GM12878 (cell line): ENCODE data around the gene MEAK7. TPM values are rescaled to one million over a fixed set of nuclear protein-coding genes. Genes with fewer than 3 reads are reported as not detected.

Experiments
- ATAC-seq: fragments of 200-7000 bp; cut with Tn5 transposase; 3 replicates; pipeline ENCODE4 v1.9.1; 2020; ENCODE audit warnings: mild to moderate bottlenecking, moderate library complexity
- BruUV-seq: library from RNA; stranded (reverse); fragments of 400-500 nt; replicated peaks from 2 replicates; lab custom pipeline; 2021; lab: Mats Ljungman, UMichigan
- CTCF ChIA-PET: fragments of 300-600 bp; sonication (Branson Sonifier 250); formaldehyde crosslinking; extraction: SDS; loops from one replicate; lab custom pipeline; 2021; ENCODE audit warnings: inconsistent platforms; lab: Yijun Ruan, JAX
- POLR2A ChIA-PET: fragments of 350-600 bp; formaldehyde crosslinking; extraction: SDS; loops from one replicate; lab custom pipeline; 2021; ENCODE audit warnings: inconsistent platforms; lab: Charles Lee
- RAD21 ChIA-PET: fragments of 300-600 bp; sonication (Branson Sonifier 250); formaldehyde crosslinking; loops from one replicate; lab custom pipeline; 2023; ENCODE audit warnings: antibody characterized with exemption; ENCODE audit not compliant: unreplicated experiment; lab: Charles Lee
- SMC1A ChIA-PET: fragments of 300-600 bp; sonication (Branson Sonifier 250); formaldehyde crosslinking; loops from one replicate; lab custom pipeline; 2023; ENCODE audit not compliant: unreplicated experiment, uncharacterized antibody; lab: Charles Lee
- DNase-seq: peaks from one replicate; pipeline ENCODE4 v3.0.0-alpha.2; 2011; ENCODE audit warnings: low read depth, low spot score
- FAIRE-seq: peaks from 3 replicates; lab custom pipeline; 2011; peaks lifted over from hg19 to GRCh38; lab: Jason Lieb, UNC
- H2AFZ ChIP-seq: 2 replicates; pipeline ENCODE4 v1.6.0; 2011; ENCODE audit warnings: low read depth, low read length, control low read depth; ENCODE audit not compliant: control insufficient read depth
- H3K27ac ChIP-seq: 2 replicates; pipeline ENCODE4 v1.5.1; 2011; ENCODE audit warnings: control low read depth; ENCODE audit not compliant: control insufficient read depth, insufficient read depth
- H3K27me3 ChIP-seq, 2 experiments: replicated peaks in 1 of 2; 2 replicates each; pipeline versions ENCODE4 v1.6.0 to v1.6.1; 2011; ENCODE audit warnings: low read length in 1 of 2; ENCODE audit not compliant: control insufficient read depth in 2 of 2, insufficient read depth in 2 of 2
- H3K36me3 ChIP-seq, 2 experiments: 2 replicates each; pipeline ENCODE4 v1.5.1; 2011; ENCODE audit warnings: low read length in 1 of 2; ENCODE audit not compliant: control insufficient read depth in 2 of 2, insufficient read depth in 2 of 2
- H3K4me1 ChIP-seq: 2 replicates; pipeline ENCODE4 v1.6.1; 2011; ENCODE audit warnings: mild to moderate bottlenecking, low read length, moderate library complexity, mixed read lengths; ENCODE audit not compliant: control insufficient read depth, insufficient read depth
- H3K4me2 ChIP-seq: 2 replicates; pipeline ENCODE4 v1.6.0; 2011; ENCODE audit warnings: control low read depth; ENCODE audit not compliant: control insufficient read depth, insufficient read depth
- H3K4me3 ChIP-seq: fragments of 200-600 bp; sonication (generic); 2 replicates; pipeline ENCODE4 v1.5.1; 2016
- H3K79me2 ChIP-seq: 2 replicates; pipeline ENCODE4 v1.6.0; 2011; ENCODE audit warnings: low read length; ENCODE audit not compliant: control insufficient read depth, insufficient read depth
- H3K9ac ChIP-seq: 2 replicates; pipeline ENCODE4 v1.8.0; 2011; ENCODE audit warnings: low read length, control low read depth, mixed read lengths; ENCODE audit not compliant: control insufficient read depth, insufficient read depth
- H3K9me3 ChIP-seq: replicated peaks from 3 replicates; pipeline ENCODE4 v1.5.1; 2011; ENCODE audit warnings: mild to moderate bottlenecking, low read length; ENCODE audit not compliant: control insufficient read depth, insufficient read depth
- H4K20me1 ChIP-seq: 2 replicates; pipeline ENCODE4 v1.6.0; 2011; ENCODE audit not compliant: control insufficient read depth, insufficient read depth
- ATF2 ChIP-seq: IDR thresholded peaks from 2 replicates; pipeline ENCODE4 v1.6.1; 2012; ENCODE audit warnings: low read length, inconsistent platforms
- JUND ChIP-seq: IDR thresholded peaks from 2 replicates; pipeline ENCODE4 v1.6.1; 2012; ENCODE audit warnings: low read depth, mild to moderate bottlenecking, low read length, improper control_type of control experiment, moderate library complexity
- KAT2A ChIP-seq: conservative IDR thresholded peaks from 2 replicates; pipeline ENCODE4 v1.6.1; 2011; ENCODE audit warnings: low read depth, low read length; ENCODE audit not compliant: control insufficient read depth
- MTA3 ChIP-seq: IDR thresholded peaks from 2 replicates; pipeline ENCODE4 v1.6.1; 2012; ENCODE audit warnings: low read length, inconsistent platforms, borderline replicate concordance
- MXI1 ChIP-seq: fragments of 150-350 bp; IDR thresholded peaks from 2 replicates; pipeline ENCODE4 v1.6.1; 2011; ENCODE audit warnings: low read depth, mild to moderate bottlenecking, inconsistent platforms, low read length, improper control_type of control experiment
- MYB ChIP-seq: fragments of 150-350 bp; IDR thresholded peaks from 2 replicates; pipeline ENCODE4 v1.6.1; 2014; ENCODE audit warnings: mild to moderate bottlenecking, low read depth, low read length, borderline replicate concordance
- NFYA ChIP-seq: IDR thresholded peaks from 2 replicates; pipeline ENCODE4 v1.6.1; 2011; ENCODE audit warnings: low read depth, mild to moderate bottlenecking, low read length, improper control_type of control experiment, borderline replicate concordance
- RFX5 ChIP-seq: IDR thresholded peaks from 2 replicates; pipeline ENCODE4 v1.6.1; 2011; ENCODE audit warnings: low read depth, low read length, improper control_type of control experiment
- SP1 ChIP-seq: IDR thresholded peaks from one replicate; pipeline ENCODE4 v1.6.1; 2011; ENCODE audit warnings: low read depth, low read length
- ZNF274 ChIP-seq: IDR thresholded peaks from one replicate; pipeline ENCODE4 v1.8.0; 2011; ENCODE audit not compliant: insufficient read length, insufficient read depth
- ZNF622 ChIP-seq: fragments of 450-650 bp; IDR thresholded peaks from 2 replicates; pipeline ENCODE4 v1.6.1; 2017; ENCODE audit warnings: mild to moderate bottlenecking, inconsistent platforms
- WGBS: methylation state at CpG from one replicate; pipeline ENCODE4 v1.1.6; 2016; ENCODE audit warnings: low lambda C conversion rate; ENCODE audit not compliant: insufficient replicate concordance, insufficient coverage; ENCODE audit errors: missing lambda C conversion rate; 5-methylcytosine and 5-hydroxymethylcytosine counted together
- in situ Hi-C: fragments of 300-500 bp; cut with MboI; formaldehyde crosslinking; loops from 9 replicates; pipeline ENCODE4 v1.14.3; 2018; ENCODE audit warnings: mixed read lengths
- intact Hi-C: fragments of 100-400 bp; cut with micrococcal nuclease; formaldehyde crosslinking; loops from one replicate; pipeline ENCODE4 v1.14.2; 2022; ENCODE audit not compliant: unreplicated experiment
- polyA plus RNA-seq, 11 experiments: library from polyadenylated mRNA; depleted of rRNA in 4 of 11; unstranded in 6 of 11; stranded (reverse) in 5 of 11; fragments of >200 nt; fragmentation: Nextera tagmentation in 4 of 11; fragmentation: Illumina TruSeq in 1 of 11; extraction: Ambion mirVana in 4 of 11; extraction: Trizol in 1 of 11; gene quantifications; 1 replicate in 1 of 11; 2 replicates in 10 of 11; pipeline versions ENCODE4 v1.2.1 to v1.2.3, GENCODE V29; 2011 to 2016; ENCODE audit warnings: inconsistent platforms in 2 of 11, missing spikeins in 2 of 11, low read depth in 1 of 11
- total RNA-seq, 4 experiments: library from RNA; depleted of rRNA in 3 of 4; stranded (reverse); fragments of >200 nt in 3 of 4; fragmentation: Illumina TruSeq in 1 of 4; extraction: Trizol in 1 of 4; gene quantifications; 2 replicates each; pipeline versions ENCODE4 v1.2.1 to v1.2.3, GENCODE V29; 2013 to 2021
- TF ChIP-seq, protein P1 (sequence below): fragments of 450-650 bp; IDR thresholded peaks from 2 replicates; pipeline ENCODE4 v1.6.1; 2018; ENCODE audit warnings: mild to moderate bottlenecking, low read depth, moderate library complexity; ENCODE audit not compliant: partially characterized antibody
- TF ChIP-seq, protein P2 (sequence below): fragments of 450-650 bp; IDR thresholded peaks from 2 replicates; pipeline ENCODE4 v1.6.1; 2017; ENCODE audit warnings: low read depth, mild to moderate bottlenecking, moderate library complexity
- TF ChIP-seq, protein P3 (sequence below): IDR thresholded peaks from 2 replicates; pipeline ENCODE4 v1.6.1; 2011; ENCODE audit warnings: low read depth, mild to moderate bottlenecking, low read length, moderate library complexity, borderline replicate concordance; ENCODE audit errors: extremely low read depth

Gene MEAK7
- total and polyA plus RNA-seq, 10 of the 15 experiments (the other 5 are each of a cell fraction or from before 2014, with no cell fraction given), result 1.4 to 11.9 (median 6.4) TPM

GRCh38 chr16:84513123-84513522 lies 8.7 kb upstream of the MEAK7 start:
- FAIRE-seq (no peak), DNase-seq (no peak)
- H3K36me3 ChIP-seq, result no peaks in the 10 kb centered on the region
- H3K4me2 ChIP-seq, result no peak overlapping the region
- peaks cover 2% of the 10 kb centered on the region; the same call in 1 of the 2 replicates for H3K79me2 ChIP-seq
- no peaks in the 10 kb centered on the region for H4K20me1 ChIP-seq
- CTCF ChIA-PET, result interaction anchor here (0.6 to 11.6 kb wide), 17 partner anchors 7 to 440 kb away, joined by 3 to 299 read pairs (median 5); partner anchors contain the start of gene COTL1
- peak overlapping the region; percentile 20; the same call in 1 of the 2 replicates for H3K9ac ChIP-seq
- no peaks in the 10 kb centered on the region for H3K9me3 ChIP-seq
- H3K4me3 ChIP-seq, result no peak overlapping the region
- RAD21 ChIA-PET, result interaction anchor here (1.2 to 6.6 kb wide), 6 partner anchors 57 to 214 kb away, joined by 4 to 194 read pairs (median 50); partner anchors contain the start of gene COTL1
- WGBS, result 91% methylated on average over 10 of the region's 10 CpGs
- no peaks in the 10 kb centered on the region for H3K27me3 ChIP-seq
- BruUV-seq, result no TSS peak
- TF ChIP-seq MTA3 (no peak), KAT2A (no peak), ZNF622 (no peak), MYB (no peak), ZNF274 (no peak), JUND (no peak), ATF2 (no peak), MXI1 (no peak), NFYA (no peak), RFX5 (no peak), SP1 (no peak)
- TF ChIP-seq, protein P1, sequence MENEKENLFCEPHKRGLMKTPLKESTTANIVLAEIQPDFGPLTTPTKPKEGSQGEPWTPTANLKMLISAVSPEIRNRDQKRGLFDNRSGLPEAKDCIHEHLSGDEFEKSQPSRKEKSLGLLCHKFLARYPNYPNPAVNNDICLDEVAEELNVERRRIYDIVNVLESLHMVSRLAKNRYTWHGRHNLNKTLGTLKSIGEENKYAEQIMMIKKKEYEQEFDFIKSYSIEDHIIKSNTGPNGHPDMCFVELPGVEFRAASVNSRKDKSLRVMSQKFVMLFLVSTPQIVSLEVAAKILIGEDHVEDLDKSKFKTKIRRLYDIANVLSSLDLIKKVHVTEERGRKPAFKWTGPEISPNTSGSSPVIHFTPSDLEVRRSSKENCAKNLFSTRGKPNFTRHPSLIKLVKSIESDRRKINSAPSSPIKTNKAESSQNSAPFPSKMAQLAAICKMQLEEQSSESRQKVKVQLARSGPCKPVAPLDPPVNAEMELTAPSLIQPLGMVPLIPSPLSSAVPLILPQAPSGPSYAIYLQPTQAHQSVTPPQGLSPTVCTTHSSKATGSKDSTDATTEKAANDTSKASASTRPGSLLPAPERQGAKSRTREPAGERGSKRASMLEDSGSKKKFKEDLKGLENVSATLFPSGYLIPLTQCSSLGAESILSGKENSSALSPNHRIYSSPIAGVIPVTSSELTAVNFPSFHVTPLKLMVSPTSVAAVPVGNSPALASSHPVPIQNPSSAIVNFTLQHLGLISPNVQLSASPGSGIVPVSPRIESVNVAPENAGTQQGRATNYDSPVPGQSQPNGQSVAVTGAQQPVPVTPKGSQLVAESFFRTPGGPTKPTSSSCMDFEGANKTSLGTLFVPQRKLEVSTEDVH, result no peak
- TF ChIP-seq, protein P2, sequence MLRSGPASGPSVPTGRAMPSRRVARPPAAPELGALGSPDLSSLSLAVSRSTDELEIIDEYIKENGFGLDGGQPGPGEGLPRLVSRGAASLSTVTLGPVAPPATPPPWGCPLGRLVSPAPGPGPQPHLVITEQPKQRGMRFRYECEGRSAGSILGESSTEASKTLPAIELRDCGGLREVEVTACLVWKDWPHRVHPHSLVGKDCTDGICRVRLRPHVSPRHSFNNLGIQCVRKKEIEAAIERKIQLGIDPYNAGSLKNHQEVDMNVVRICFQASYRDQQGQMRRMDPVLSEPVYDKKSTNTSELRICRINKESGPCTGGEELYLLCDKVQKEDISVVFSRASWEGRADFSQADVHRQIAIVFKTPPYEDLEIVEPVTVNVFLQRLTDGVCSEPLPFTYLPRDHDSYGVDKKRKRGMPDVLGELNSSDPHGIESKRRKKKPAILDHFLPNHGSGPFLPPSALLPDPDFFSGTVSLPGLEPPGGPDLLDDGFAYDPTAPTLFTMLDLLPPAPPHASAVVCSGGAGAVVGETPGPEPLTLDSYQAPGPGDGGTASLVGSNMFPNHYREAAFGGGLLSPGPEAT, result no peak
- TF ChIP-seq, protein P3, sequence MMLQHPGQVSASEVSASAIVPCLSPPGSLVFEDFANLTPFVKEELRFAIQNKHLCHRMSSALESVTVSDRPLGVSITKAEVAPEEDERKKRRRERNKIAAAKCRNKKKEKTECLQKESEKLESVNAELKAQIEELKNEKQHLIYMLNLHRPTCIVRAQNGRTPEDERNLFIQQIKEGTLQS, result no peak
- TF ChIP-seq, all 136 proteins: peak for 0
- Histone ChIP-seq H2AFZ (no peak overlapping the region; the same call in 1 of the 2 replicates), H3K27ac (peak overlapping the region; percentile 99), H3K4me1 (peaks cover 48% of the 10 kb centered on the region)
- intact Hi-C loops (no loop called here), in situ Hi-C loops (loop anchor here (5.0 to 25.0 kb wide), 3 partner anchors 109 to 449 kb away; no protein-coding TSS in a partner anchor)
- no peak for ATAC-seq
- SMC1A ChIA-PET, result interaction anchor here (0.9 to 13.2 kb wide), 13 partner anchors 15 to 458 kb away, joined by 3 to 183 read pairs (median 20); partner anchors contain the start of gene COTL1
- POLR2A ChIA-PET, result interaction anchor here (0.6 to 5.8 kb wide), 7 partner anchors 16 to 471 kb away, joined by 3 to 60 read pairs (median 4); no protein-coding TSS in a partner anchor
